Liver (tissue), 3 donors: ENCODE measurements around the gene CATSPERE.

Experiments used
- NR2F2 ChIP-seq: IDR thresholded peaks from 2 replicates; pipeline ENCODE4 v1.6.1; 2016; ENCODE audit warnings: antibody characterized with exemption
- RXRA ChIP-seq, 2 donors: IDR thresholded peaks; 2 replicates each; pipeline ENCODE4 v1.6.1; 2017 to 2018; ENCODE audit warnings: antibody characterized with exemption in 2 of 2, mild to moderate bottlenecking in 1 of 2
- SP1 ChIP-seq: IDR thresholded peaks from 2 replicates; pipeline ENCODE4 v1.6.1; 2018; ENCODE audit warnings: antibody characterized with exemption, mild to moderate bottlenecking
- TAF1 ChIP-seq: conservative IDR thresholded peaks from 2 replicates; pipeline ENCODE4 v1.6.1; 2016; ENCODE audit warnings: antibody characterized with exemption, mild to moderate bottlenecking
- TF ChIP-seq, protein P1 (sequence below): fragments of 150-350 bp; IDR thresholded peaks from 2 replicates; pipeline ENCODE4 v1.5.1; 2017; ENCODE audit warnings: improper control_type of control experiment, low read depth, low read length; ENCODE audit not compliant: missing input control
- TF ChIP-seq, protein P2 (sequence below): IDR thresholded peaks from 2 replicates; pipeline ENCODE4 v1.6.1; 2016; ENCODE audit warnings: antibody characterized with exemption, mild to moderate bottlenecking
- donor health status: healthy.
- donor health status: healthy.

DNA sequence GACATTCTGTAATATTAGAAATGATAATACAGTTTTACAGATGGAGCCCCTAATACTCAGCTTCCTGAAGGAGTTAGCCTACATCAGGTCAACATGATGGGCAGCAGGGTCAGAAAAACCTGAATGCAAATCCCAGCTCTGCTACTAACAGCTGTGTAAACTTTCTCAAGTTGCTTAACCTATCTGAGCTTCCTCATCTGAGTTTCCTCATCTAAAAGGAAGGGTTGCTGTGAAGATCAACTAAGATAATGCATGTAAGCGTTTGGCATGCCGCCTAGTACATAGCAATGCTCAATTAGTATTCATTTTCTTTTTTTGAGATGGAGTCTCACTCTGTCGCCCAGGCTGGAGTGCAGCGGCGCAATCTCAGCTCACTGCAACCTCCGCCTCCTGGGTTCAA lies 173.5 kb downstream of the CATSPERE start:
- TF ChIP-seq, protein P1, sequence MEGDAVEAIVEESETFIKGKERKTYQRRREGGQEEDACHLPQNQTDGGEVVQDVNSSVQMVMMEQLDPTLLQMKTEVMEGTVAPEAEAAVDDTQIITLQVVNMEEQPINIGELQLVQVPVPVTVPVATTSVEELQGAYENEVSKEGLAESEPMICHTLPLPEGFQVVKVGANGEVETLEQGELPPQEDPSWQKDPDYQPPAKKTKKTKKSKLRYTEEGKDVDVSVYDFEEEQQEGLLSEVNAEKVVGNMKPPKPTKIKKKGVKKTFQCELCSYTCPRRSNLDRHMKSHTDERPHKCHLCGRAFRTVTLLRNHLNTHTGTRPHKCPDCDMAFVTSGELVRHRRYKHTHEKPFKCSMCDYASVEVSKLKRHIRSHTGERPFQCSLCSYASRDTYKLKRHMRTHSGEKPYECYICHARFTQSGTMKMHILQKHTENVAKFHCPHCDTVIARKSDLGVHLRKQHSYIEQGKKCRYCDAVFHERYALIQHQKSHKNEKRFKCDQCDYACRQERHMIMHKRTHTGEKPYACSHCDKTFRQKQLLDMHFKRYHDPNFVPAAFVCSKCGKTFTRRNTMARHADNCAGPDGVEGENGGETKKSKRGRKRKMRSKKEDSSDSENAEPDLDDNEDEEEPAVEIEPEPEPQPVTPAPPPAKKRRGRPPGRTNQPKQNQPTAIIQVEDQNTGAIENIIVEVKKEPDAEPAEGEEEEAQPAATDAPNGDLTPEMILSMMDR = no peak
- TF ChIP-seq RXRA (IDR thresholded peaks at IDR 0.05) = no peak
- TF ChIP-seq TAF1 = no peak
- TF ChIP-seq, protein P2, sequence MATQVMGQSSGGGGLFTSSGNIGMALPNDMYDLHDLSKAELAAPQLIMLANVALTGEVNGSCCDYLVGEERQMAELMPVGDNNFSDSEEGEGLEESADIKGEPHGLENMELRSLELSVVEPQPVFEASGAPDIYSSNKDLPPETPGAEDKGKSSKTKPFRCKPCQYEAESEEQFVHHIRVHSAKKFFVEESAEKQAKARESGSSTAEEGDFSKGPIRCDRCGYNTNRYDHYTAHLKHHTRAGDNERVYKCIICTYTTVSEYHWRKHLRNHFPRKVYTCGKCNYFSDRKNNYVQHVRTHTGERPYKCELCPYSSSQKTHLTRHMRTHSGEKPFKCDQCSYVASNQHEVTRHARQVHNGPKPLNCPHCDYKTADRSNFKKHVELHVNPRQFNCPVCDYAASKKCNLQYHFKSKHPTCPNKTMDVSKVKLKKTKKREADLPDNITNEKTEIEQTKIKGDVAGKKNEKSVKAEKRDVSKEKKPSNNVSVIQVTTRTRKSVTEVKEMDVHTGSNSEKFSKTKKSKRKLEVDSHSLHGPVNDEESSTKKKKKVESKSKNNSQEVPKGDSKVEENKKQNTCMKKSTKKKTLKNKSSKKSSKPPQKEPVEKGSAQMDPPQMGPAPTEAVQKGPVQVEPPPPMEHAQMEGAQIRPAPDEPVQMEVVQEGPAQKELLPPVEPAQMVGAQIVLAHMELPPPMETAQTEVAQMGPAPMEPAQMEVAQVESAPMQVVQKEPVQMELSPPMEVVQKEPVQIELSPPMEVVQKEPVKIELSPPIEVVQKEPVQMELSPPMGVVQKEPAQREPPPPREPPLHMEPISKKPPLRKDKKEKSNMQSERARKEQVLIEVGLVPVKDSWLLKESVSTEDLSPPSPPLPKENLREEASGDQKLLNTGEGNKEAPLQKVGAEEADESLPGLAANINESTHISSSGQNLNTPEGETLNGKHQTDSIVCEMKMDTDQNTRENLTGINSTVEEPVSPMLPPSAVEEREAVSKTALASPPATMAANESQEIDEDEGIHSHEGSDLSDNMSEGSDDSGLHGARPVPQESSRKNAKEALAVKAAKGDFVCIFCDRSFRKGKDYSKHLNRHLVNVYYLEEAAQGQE = no peak
- TF ChIP-seq SP1 = no peak
- TF ChIP-seq NR2F2 = no peak
